KG1 (cell line): ENCODE measurements around the gene RPL31.

Source experiments
- DNase-seq: peaks from one replicate; lab custom pipeline; 2025; lab: John Stamatoyannopoulos, UW

The RPL31 gene

GRCh38 chr2:100995309-100996075 lies 6.6 kb upstream of the RPL31 start:
- no peak for DNase-seq

- no peak for DNase-seq
Measured at GRCh38 chr2:100997509-100998234, 4.4 kb upstream of the RPL31 start.

- no peak for DNase-seq
Measured at GRCh38 chr2:100998235-100998573, 3.9 kb upstream of the RPL31 start.

GRCh38 chr2:100999995-101000394 lies 2.1 kb upstream of the RPL31 start:
- DNase-seq, result no peak

- no peak for DNase-seq
Measured at GRCh38 chr2:101002562-101003277, 631 bp downstream of the RPL31 start.

- no peak for DNase-seq
Measured at GRCh38 chr2:101003278-101003775, 1.2 kb downstream of the RPL31 start.

- no peak for DNase-seq
Measured at GRCh38 chr2:101004620-101005325, 2.7 kb downstream of the RPL31 start.

- DNase-seq, result no peak
Measured at GRCh38 chr2:101006065-101006715, 4.1 kb downstream of the RPL31 start.

- DNase-seq, result no peak
Measured at GRCh38 chr2:101007415-101008345, 5.6 kb downstream of the RPL31 start.

GRCh38 chr2:101011152-101011551 lies 9.1 kb downstream of the RPL31 start:
- DNase-seq, result no peak

- DNase-seq, result no peak
Measured at GRCh38 chr2:101012054-101012705, 10.1 kb downstream of the RPL31 start.

GRCh38 chr2:101012706-101013181 lies 10.7 kb downstream of the RPL31 start:
- DNase-seq, result peak; percentile 19

- no peak for DNase-seq
Measured at GRCh38 chr2:101014264-101014857, 12.3 kb downstream of the RPL31 start.

GRCh38 chr2:101017371-101017770 lies 15.3 kb downstream of the RPL31 start:
- DNase-seq, result no peak

GRCh38 chr2:101018934-101019333 lies 16.8 kb downstream of the RPL31 start:
- DNase-seq, result no peak

- DNase-seq, result no peak
Measured at GRCh38 chr2:101022221-101022620, 20.1 kb downstream of the RPL31 start.

GRCh38 chr2:101023327-101024107 lies 21.4 kb downstream of the RPL31 start:
- DNase-seq, result no peak

GRCh38 chr2:101025561-101025960 lies 23.5 kb downstream of the RPL31 start:
- DNase-seq, result no peak
